HG02642 (cell line): ENCODE results near the gene TOX4.
"Not testable (repeated sequence)": the region's sequence is repeated elsewhere in the genome, so short reads cannot be mapped to it uniquely, and the experiment has no call there.

Source experiments
- ATAC-seq: cut with Tn5 transposase; IDR thresholded peaks from one replicate; pipeline ENCODE4 v1.9.1; 2021; ENCODE audit warnings: mild to moderate bottlenecking; ENCODE audit not compliant: unreplicated experiment, poor library complexity

Gene TOX4

DNA sequence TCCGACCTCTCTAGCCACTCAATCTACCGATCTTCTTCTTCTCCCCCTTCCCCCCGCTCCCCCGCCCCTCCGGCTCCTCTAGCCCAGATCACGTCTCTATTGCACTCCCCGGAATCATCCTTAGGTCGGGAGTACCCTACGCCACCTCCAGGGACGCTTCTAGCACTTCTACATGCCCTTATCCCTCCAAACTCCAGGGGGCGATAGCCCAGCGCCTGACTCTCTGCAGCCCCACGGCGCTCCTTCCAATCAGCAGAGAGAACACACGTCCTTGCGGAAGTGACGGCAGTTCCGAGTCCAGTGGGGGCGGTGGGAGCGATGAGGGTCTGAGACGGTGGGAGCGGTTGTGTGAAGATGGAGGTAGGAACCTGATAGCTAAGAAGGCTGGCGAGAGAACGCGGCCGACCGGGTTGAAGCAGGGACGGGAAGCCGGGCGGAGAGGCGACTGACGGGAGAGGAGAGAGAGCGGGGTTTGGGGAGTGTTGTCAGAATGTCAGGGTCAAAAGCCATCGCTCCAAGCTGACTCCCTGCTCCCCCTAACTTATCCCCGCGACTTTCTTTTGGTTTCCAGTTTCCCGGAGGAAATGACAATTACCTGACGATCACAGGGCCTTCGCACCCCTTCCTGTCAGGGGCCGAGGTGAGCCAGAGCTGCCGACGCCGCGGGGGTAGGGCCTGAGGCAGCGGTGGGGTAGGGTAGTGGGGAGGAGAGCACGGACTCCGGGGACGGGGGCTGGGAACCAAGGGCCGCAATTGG, at the start of gene TOX4, which contains the start of gene RAB2B:
Gene TOX4 (plus strand): TSS at position 271 of the 757 bp plus-strand sequence. CDS start 84 bp downstream, at position 355.
Gene RAB2B (minus strand): TSS at position 35 of the 757 bp plus-strand sequence. CDS start 87 bp downstream, outside the sequence.
- ATAC-seq = peak; percentile 99

GRCh38 chr14:21428930-21429329, 48.1 kb upstream of the TOX4 start:
- ATAC-seq = no peak

- no peak for ATAC-seq
These were observed 45.9 kb upstream of the TOX4 start for GRCh38 chr14:21431126-21431525.

DNA sequence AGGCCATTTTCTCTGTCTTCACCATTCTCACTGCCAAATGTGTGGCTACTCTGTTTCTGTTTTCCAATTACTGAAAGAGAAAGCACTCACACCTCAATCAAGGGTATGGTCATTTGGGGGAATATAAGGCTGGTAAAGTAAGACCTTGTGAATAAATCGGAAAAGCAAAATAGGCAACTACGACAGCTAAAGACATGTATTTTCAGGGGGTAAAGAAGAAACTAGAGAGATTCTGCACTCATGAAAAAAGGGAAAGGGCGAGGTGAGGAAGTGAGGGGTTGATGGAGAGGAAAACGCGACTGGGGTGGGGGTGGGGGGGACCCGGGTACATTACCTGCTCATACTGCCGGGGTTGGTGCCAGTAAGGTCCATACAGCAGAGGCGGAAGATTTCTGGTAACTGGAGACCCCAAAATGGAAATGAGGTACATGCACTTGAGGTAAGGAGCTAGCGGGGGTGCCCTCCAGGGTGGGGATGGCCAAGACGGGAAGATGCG, 40.4 kb upstream of the TOX4 start:
- ATAC-seq = no peak

DNA sequence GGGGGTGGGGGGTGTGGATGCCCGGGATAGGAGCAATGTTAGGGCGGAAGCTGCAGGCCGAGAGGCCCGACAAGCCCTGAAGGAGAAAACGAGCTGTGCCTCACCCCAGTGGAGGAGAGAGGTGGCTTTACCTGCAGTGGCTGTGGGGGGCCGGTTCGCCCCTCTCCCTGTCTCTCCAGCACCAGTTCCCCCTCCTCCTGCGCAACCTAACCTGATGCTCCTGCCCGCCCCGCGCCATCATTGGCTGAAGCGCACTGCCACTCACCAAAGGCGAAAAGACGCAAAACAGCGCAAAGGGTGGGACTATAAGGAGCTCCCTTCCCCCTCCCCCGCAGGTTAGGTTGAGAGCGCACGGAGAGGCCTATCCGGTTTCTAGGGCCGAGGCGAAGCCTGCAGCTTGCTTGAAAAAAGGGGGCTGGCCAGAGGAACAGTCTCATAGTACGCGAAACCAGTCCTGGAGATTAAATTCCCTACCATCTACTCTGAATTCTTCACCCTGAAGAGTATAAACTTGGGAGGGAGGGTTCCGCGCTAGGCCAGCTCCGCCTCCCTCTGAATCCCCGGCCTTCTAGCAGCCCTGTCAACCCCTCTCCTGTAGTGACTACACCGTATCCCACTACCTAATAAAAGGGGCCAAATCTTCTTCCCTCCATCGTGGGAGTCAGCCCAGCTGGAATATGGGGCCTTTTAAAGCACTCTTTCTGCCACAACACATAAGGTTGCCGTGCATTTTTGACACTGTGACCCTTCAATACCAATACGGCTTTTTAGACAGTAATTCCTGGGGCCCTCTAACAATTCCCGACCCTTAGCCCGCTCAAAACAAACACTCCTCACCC, 39.7 kb upstream of the TOX4 start:
- peak; percentile 99 for ATAC-seq

GRCh38 chr14:21440859-21441258, 36.1 kb upstream of the TOX4 start:
- ATAC-seq = no peak

DNA sequence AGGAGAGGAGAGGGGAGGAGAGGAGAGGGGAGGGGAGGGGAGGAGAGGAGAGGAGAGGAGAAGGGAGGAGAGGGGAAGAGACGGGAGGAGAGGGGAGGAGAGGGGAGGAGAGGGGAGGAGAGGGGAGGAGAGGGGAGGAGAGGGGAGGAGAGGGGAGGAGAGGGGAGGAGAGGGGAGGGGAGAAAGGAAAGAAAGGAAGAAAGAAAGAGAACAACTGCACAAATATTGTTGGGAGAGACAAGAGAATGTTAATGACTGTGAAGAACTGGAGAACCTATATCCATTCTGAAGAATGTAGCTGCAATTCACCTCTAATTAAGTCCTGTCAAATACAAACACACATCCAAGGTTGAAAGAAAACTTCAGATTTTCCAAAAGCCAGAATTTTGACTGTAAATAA, 34.3 kb upstream of the TOX4 start:
- ATAC-seq = not testable (repeated sequence)

DNA sequence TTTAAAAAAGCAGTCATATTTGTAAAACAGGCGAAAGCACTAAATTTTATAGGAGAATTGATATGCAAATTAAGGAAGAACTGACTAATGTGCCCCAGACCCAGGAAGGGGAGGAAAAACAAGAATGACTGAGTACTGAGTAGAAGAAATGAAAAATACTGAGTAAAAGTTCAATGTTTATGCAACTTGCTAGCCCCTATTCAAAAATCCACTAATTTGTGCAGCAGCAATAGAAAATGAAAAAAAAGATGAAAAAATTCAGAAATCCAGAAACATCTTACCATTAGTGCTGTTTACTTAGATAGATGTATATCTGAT, 27.1 kb upstream of the TOX4 start:
- no peak for ATAC-seq

- ATAC-seq = no peak
These were observed 22.0 kb upstream of the TOX4 start for GRCh38 chr14:21454843-21455544.

- peak; percentile 30 for ATAC-seq
These were observed 21.4 kb upstream of the TOX4 start for GRCh38 chr14:21455592-21455911.

GRCh38 chr14:21455912-21456667, 20.9 kb upstream of the TOX4 start, which contains the start of gene CHD8:
CHD8 (minus strand) TSS chr14:21456123; CDS start chr14:21431643, 24,480 bp downstream.
- peak; percentile 97 for ATAC-seq

- ATAC-seq = no peak
These were observed 9.4 kb upstream of the TOX4 start for GRCh38 chr14:21467616-21468015.

- ATAC-seq = no peak
These were observed 1.1 kb upstream of the TOX4 start for GRCh38 chr14:21475767-21476522.

DNA sequence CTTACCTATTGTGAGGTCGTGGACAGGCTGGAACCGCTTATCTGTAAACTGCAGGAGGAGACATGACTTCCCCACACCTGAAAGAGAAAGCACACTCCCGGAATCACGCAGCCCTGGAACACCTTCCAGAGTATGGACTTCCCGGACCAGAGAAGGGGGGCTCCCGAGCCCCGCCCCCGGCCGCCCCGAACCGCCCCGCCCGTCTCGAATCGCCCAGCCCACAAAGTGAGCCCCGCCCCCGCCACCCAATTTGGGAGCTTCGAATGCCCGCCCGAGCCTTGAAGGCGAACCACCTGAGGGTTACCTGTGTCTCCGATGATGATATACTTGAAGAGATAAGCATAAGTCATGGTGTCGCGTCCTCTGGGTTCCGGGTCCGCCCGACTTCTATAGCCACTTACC, 471 bp upstream of the TOX4 start:
- ATAC-seq = no peak

- no peak for ATAC-seq
These were observed 9.7 kb downstream of the TOX4 start for GRCh38 chr14:21486640-21487087.

GRCh38 chr14:21494902-21495762, 18.1 kb downstream of the TOX4 start:
- ATAC-seq = no peak

DNA sequence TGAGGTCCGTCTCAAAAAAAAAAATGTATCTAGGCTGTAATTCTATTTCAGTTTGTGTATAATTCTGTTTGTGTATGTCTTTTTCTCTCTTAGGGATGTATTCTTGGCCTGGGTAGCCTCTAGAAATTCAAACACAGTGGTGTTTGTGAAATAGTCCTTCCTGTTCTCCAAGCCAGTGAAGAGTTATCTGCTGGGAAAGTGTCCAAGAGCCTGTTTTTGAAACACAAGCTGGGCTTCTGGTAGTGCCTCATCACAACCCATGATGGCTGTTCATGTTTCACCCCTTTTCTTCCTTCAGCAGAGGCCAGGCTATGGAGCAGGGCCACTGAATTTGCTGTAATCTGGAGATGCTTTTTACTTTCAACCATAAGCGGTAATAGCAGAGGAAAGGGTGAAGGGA, 19.5 kb downstream of the TOX4 start:
- no peak for ATAC-seq
